AG10803 (cell line): ENCODE measurements around the gene AKT1.

Experiments used
- DNase-seq: peaks from one replicate; pipeline ENCODE4 v3.0.0; 2010; ENCODE audit warnings: low read depth
- H3K4me3 ChIP-seq: 2 replicates; pipeline ENCODE4 v1.5.1; 2011; ENCODE audit warnings: mild to moderate bottlenecking, low read length, control low read depth
- TF ChIP-seq, protein P1 (sequence below): conservative IDR thresholded peaks from 2 replicates; pipeline ENCODE4 v1.5.1; 2011; ENCODE audit warnings: mild to moderate bottlenecking, low read length, control low read depth, inconsistent platforms

Gene AKT1

GRCh38 chr14:104757681-104758392 lies 37.7 kb downstream of the AKT1 start:
- TF ChIP-seq, protein P1, sequence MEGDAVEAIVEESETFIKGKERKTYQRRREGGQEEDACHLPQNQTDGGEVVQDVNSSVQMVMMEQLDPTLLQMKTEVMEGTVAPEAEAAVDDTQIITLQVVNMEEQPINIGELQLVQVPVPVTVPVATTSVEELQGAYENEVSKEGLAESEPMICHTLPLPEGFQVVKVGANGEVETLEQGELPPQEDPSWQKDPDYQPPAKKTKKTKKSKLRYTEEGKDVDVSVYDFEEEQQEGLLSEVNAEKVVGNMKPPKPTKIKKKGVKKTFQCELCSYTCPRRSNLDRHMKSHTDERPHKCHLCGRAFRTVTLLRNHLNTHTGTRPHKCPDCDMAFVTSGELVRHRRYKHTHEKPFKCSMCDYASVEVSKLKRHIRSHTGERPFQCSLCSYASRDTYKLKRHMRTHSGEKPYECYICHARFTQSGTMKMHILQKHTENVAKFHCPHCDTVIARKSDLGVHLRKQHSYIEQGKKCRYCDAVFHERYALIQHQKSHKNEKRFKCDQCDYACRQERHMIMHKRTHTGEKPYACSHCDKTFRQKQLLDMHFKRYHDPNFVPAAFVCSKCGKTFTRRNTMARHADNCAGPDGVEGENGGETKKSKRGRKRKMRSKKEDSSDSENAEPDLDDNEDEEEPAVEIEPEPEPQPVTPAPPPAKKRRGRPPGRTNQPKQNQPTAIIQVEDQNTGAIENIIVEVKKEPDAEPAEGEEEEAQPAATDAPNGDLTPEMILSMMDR, result no peak
- no peak for DNase-seq
- H3K4me3 ChIP-seq, result no peak overlapping the region

DNA sequence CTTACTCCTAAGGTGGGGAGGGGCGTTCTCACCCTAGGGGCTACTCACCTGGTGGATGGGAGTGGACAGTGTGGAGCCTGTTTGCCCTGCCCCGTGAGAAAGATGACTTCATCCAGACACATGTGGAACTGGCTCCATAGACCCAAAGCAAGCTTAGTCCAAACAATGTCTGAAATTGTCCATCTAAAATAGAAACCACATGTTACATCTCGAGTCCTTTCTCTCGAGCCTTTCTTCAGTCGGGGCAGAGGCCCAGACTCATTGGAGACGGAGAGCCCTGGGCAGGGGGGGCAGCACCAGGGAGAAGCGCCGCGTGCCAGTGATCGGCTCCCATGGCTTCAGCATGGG lies 38.3 kb downstream of the AKT1 start:
- DNase-seq, result peak; percentile 16
- TF ChIP-seq, protein P1, result no peak
- H3K4me3 ChIP-seq, result no peak overlapping the region

- no peak overlapping the region for H3K4me3 ChIP-seq
- TF ChIP-seq, protein P1, result no peak
- no peak for DNase-seq
Measured at GRCh38 chr14:104756477-104757237, 38.9 kb downstream of the AKT1 start.

DNA sequence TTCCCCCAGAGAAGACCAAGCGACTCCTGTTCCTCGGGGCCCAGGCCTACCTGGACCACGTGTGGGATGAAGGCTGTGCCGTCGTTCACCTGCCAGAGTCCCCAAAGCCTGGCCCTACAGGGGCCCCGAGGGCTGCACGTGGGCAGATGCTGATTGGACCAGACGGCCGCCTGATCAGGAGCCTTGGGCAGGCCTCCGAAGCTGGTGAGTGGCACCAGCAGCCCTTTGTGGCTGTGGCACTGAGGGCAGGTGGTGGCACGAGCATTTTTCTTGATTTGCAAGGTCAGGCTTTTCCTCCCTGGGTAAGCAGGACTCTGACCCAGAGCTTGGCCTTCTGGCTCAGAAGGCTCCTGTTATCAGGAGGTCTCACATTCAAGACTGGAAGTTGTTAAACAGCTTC lies 39.9 kb downstream of the AKT1 start:
- no peak for DNase-seq
- H3K4me3 ChIP-seq, result no peak overlapping the region
- TF ChIP-seq, protein P1, result no peak

DNA sequence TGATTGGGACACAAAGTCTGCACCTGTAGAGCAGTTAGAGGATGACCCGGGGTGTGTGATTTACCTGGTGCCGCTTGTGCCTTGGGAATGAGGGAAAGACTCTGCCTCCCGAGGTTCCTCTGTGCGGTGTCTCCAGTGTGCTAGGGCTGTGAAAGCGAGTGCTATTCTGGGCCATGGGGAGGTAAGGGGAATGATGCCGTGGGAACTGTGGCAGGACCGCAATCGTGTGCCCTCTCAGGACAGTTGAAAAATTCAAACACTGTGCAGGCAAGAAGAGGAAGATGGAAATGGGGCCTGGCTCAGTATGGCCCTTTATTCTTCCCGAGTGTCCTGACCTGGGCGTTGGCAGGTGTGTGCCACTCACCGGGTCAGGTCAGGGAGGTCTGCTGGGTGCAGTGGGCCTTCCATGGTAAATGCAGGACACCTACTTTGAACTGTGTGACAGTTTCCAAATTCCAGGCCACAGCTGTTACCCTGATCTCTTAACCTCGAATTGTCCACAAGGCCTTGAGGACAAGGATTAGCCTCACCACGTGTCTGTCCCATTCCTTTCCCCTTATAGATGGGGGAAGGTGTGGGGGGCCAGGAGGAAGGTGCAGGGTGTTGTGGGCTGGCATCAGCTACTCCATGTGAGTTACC lies 41.2 kb downstream of the AKT1 start:
- H3K4me3 ChIP-seq, result peak overlapping the region; percentile 88
- no peak for DNase-seq
- TF ChIP-seq, protein P1, result no peak

DNA sequence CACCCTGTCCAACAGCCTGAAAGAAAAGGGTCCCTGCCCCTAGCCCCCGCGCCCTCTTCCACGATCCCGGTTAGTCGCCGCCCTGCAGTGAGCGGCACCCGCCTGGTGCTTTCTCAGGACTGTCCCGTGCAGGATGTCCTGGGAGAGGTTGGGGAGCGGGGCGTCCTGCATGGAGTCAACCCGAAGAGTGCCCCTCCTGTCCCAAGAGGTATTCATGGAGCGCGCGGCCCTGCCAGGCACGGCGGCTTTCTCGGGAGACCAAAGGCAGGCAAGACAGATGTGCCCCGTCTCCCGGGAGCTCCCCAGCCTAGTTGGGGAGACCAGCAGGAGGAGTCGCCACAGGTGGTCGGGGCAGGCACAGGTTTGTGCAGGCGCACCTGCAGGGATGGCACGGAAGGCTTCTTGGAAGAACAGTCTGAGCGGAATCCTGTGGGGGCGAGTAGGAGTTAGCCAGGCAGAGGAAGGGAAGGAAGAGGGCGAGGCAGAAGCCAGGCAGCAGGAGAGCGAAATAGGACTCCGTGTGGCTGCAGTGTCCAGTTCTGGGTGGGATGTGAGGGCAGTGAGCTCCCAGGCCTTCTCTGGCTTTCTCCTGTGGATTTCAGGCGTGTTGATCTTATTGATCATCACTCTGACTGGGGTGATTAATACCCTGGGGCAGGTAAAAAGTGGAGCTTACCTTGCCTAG lies 41.9 kb downstream of the AKT1 start:
- no peak for DNase-seq
- TF ChIP-seq, protein P1, result no peak
- peak overlapping the region; percentile 88 for H3K4me3 ChIP-seq
